Stromal cell of bone marrow (primary cell): Measurements from ENCODE around the gene SDK2.

Source experiments
- DNase-seq: peaks from one replicate; pipeline ENCODE4 v3.0.0-alpha.2; 2012; ENCODE audit warnings: low read depth

Gene SDK2

GRCh38 chr17:73634629-73635028 is 9.6 kb downstream of the SDK2 start:
- DNase-seq: no peak

GRCh38 chr17:73633736-73634135 is 10.5 kb downstream of the SDK2 start:
- no peak for DNase-seq

- no peak for DNase-seq
Measured at GRCh38 chr17:73632513-73632912, 11.7 kb downstream of the SDK2 start.

GRCh38 chr17:73630965-73631595 is 13.2 kb downstream of the SDK2 start:
- no peak for DNase-seq

GRCh38 chr17:73630531-73630930 is 13.7 kb downstream of the SDK2 start:
- no peak for DNase-seq

GRCh38 chr17:73628642-73629552 is 15.3 kb downstream of the SDK2 start:
- DNase-seq: no peak

GRCh38 chr17:73625991-73626673 is 18.1 kb downstream of the SDK2 start:
- DNase-seq: no peak

GRCh38 chr17:73625006-73625405 is 19.2 kb downstream of the SDK2 start:
- DNase-seq: no peak

GRCh38 chr17:73624496-73624988 is 19.7 kb downstream of the SDK2 start:
- no peak for DNase-seq

GRCh38 chr17:73623818-73624217 is 20.4 kb downstream of the SDK2 start:
- no peak for DNase-seq

GRCh38 chr17:73623247-73623646 is 21.0 kb downstream of the SDK2 start:
- DNase-seq: no peak

- DNase-seq: no peak
Measured at GRCh38 chr17:73622381-73622780, 21.9 kb downstream of the SDK2 start.

GRCh38 chr17:73621685-73622084 is 22.6 kb downstream of the SDK2 start:
- no peak for DNase-seq

- DNase-seq: no peak
Measured at GRCh38 chr17:73620414-73620813, 23.8 kb downstream of the SDK2 start.

GRCh38 chr17:73617501-73617900 is 26.7 kb downstream of the SDK2 start:
- DNase-seq: no peak

GRCh38 chr17:73616873-73617404 is 27.3 kb downstream of the SDK2 start:
- DNase-seq: no peak

GRCh38 chr17:73616120-73616872 is 27.9 kb downstream of the SDK2 start:
- DNase-seq: no peak

GRCh38 chr17:73614256-73614655 is 30.0 kb downstream of the SDK2 start:
- no peak for DNase-seq

- no peak for DNase-seq
Measured at GRCh38 chr17:73613271-73614233, 30.7 kb downstream of the SDK2 start.

GRCh38 chr17:73612031-73612472 is 32.2 kb downstream of the SDK2 start:
- no peak for DNase-seq
